HG03066 (cell line): ENCODE data around the gene FRRS1.
A peak's percentile ranks its signal among the peaks of the same experiment; 100 is the strongest.
"Not testable (repeated sequence)": the region's sequence is repeated elsewhere in the genome, so short reads cannot be mapped to it uniquely, and the experiment has no call there.

Experiments
- ATAC-seq: cut with Tn5 transposase; IDR thresholded peaks from one replicate; pipeline ENCODE4 v1.9.1; 2021; ENCODE audit warnings: low read depth; ENCODE audit not compliant: unreplicated experiment

Gene FRRS1, protein sequence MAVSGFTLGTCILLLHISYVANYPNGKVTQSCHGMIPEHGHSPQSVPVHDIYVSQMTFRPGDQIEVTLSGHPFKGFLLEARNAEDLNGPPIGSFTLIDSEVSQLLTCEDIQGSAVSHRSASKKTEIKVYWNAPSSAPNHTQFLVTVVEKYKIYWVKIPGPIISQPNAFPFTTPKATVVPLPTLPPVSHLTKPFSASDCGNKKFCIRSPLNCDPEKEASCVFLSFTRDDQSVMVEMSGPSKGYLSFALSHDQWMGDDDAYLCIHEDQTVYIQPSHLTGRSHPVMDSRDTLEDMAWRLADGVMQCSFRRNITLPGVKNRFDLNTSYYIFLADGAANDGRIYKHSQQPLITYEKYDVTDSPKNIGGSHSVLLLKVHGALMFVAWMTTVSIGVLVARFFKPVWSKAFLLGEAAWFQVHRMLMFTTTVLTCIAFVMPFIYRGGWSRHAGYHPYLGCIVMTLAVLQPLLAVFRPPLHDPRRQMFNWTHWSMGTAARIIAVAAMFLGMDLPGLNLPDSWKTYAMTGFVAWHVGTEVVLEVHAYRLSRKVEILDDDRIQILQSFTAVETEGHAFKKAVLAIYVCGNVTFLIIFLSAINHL

DNA sequence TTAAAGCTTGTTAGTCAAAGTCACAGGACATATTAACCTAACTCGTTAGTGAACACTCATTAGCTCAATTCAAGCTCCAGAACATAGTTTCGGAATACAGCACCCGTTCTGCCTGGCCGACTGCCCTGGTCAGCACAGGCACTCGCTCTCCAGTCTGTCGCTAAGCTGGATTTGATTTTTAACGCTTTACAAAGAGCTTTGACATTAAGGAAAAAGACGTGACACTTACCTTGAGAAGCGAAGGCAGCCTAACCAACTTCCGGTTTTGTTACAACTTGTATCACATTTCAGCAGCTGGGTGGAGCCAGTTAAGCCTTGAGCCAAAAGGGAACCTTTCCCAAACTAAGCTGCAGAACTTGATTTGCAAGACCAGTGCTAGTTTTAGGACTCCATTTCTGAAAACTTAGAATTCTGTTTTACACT lies at the start of gene FRRS1:
Gene FRRS1, minus strand, starts transcription at position 258 of the 423 bp plus-strand sequence. CDS start 17,867 bp downstream, outside the sequence.
- peak; percentile 94 for ATAC-seq

DNA sequence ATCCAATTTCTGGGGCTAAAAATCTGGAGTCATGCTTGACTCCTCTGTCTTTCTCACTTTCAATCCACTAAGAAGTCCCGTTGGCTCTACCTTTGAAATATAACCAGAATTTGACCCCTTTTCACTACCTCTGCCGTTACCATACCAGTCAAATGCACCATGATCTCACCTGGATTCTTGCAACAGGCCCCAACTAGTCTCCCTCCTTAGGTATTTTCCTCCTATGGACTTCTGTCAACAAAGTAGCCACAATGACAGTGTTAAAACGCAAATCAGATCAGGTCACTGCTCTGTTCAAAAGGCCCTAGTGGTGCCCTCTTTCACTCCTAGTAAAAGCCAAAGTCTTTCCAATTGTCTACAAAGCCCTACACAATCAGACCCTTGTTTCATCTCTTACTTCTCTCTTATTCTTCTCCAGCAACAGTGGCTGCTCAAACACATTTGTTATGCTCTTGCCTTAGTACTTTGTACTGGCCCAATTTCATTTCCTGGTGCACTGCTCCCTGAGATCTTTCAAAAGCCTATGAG lies 48.0 kb upstream of the FRRS1 start:
- ATAC-seq: no peak

DNA sequence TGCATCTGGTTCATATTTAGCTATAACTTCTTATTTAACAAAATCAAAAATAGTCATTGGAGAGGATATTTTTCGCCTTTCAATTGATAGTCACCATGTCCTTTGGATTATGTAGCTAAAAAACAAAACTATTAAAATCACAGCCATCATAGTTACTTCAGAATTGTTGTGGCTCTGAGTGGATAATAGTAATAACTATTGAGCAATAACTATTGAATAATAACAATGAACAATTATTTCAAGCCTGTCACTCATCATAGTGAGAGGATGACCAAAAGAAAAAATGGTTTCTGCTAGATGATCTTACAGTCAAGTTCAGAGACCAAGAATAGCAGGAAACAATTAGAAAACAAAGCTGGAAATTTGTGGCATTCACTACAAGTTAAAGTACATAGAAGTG lies 45.3 kb upstream of the FRRS1 start:
- ATAC-seq: no peak

DNA sequence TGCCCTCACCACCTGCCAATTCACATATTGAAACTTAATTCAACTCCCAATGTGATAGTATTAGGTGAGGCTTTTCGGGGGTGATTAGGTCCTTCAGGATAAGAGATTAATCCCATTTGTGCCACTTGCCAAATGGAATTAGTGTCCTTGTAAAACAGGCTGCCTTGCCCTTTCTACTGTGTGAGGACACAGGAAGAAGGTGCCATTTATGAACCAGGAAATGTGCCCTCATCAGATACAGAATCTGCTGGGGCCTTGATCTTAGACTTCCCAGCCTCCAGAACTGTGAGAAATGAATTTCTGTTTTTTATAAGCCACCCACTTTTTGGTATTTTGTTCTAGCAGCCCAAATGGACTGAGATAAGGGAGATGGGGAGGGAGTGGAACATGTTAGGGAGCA lies 44.6 kb upstream of the FRRS1 start:
- no peak for ATAC-seq

DNA sequence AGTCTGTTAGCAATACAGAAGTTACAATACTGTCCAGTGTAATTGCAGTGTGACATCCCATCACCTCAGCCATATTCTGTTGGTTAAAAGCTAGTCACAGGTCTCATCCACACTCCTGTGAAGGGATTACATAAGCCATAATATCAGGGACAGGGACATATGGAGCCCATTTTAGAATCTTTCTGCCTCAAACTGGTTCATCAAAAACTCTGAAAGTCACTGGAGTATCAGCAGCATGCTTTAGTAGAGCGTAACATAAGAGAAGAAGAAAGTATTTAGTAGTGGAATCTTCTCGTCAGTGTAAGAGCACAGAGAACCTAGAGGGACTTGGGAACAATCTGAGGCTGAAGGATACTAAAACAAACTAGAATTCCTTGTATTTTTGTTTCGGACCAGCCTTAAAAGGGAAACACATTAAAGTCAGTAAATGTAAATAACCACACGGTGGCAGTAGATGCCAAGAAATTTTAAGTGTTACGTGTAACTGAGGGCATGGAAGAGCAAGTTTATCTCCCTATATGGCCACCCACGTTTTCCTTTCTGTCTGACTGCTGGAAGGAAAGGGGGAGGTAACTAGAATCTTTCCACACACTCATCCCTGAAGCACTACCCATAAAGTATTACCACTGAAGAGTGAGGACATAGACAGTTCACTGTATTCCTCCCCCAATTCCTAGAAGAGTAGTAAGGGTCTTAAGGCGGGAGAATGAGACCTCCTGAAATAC lies 42.1 kb upstream of the FRRS1 start:
- peak; percentile 87 for ATAC-seq

DNA sequence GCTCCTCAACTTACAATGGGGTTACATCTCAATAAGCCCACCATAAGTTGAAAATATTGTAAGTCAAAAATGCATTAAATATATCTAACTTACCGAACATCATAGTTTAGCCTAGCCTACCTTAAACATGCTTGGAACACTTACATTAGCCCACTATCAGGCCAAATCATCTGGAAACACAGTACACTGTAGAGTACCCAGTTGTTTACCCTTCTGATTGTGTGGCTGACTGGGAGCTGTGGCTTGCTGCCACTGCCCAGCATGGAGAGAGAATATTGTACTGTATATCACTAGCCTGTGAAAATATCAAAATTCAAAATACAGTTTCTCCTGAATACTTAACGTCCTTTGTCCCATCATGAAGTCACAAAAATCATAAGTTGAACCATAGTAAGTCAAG lies 40.4 kb upstream of the FRRS1 start:
- no peak for ATAC-seq

DNA sequence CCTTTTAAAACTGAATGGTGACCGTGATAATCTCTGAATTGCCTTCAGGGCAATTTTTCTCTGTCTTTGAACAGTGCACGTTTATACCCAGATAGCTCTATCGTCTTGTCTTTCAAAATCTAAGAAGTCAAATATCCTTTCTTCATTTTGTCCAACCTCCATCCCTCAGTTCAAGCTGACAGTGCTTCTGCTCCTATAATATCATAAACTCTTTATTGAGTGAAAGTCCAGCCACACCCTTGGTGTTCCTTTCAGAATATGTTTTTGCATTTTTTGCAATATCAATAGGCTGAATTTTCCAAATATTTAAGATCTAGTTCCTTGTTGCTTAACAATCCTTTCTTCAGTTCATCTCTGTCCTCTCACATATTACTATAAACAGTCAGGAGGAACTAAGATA lies 35.1 kb upstream of the FRRS1 start:
- no peak for ATAC-seq

DNA sequence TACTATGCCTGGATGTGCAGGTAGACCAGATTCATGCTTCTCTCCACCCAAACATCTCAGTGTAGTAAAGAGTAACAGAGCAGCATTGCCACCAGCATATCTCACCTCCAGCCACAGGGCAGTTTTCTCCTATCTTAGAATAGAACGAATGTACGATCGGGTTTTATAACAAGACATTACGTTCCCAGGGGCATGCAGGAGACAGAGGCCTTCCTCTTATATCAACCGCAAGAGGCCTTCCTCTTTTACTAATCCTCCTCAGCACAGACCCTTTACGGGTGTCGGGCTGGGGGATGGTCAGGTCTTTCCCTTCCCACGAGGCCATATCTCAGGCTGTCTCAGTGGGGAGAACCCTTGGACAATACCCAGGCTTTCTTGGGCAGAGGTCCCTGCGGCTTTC lies 27.4 kb upstream of the FRRS1 start:
- ATAC-seq: not testable (repeated sequence)

DNA sequence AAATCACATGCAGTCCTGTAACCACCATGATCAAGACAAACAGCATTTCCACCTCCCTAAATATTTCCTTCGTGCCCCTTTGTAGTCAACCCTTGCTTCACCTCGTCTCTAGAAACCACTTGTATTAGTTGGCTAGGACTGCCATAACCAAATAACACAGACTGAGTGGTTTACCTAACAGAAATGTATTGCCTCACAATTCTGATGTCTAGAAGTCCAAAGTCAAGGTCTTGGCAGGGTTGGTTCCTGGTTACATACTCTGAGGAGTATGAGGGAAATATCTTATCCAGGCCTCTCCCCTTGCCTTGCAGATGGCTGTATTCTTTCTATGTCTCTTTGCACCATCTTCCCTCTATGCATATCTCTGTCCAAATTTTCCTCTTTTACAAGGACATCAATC lies 23.3 kb upstream of the FRRS1 start:
- ATAC-seq: no peak

DNA sequence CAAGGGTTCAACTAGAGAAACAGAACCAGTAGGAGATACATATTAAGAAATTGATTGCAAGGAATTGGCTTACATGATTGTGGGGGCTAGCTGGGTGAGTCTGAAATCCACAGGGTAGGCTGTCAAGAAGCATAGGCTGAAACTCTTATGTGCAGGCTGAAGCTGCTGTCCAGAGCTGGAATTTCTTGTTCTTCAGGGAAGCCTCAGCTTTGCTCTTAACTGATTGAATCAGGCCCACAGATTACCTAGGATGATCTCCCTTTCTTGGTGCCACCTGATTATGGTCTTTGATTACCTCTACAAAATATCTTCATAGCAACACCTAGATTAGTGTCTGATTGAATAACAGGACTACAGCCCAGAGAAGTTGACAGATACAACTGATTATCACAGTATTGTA lies 22.5 kb upstream of the FRRS1 start:
- no peak for ATAC-seq

DNA sequence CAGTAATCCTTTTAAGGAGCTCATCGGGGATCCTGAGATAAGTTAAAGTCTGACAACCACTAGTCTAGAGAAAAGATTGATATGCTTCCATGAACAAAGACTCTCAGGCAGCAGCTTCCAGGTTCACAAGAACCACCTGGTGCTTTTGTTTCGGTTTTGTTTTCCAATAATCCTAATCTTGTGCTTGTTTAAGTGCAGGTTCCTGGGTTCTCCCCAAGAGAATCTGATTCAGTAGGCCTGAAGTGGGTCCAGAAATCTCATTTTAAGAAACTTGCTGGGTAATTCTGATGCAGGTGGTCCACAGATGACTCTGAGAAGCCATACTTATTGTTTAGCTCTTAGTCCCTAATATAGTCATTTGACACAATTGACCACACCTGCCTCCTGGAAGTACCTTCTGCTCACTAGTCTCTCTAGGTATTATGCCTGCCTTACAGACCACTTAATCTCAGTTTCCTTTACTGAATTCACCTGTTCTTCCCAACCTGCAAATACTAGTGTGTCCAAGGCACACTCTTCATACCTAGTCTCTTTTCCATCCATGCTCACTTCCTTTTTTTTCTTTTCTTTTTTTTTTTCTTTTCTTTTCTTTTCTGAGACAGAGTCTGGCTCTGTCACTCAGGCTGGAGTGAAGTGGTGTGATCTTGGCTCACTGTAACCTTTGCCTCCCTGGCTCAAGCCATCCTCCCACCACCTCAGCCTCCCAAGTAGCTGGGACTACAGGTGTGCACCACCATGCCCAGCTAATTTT lies 20.5 kb upstream of the FRRS1 start:
- ATAC-seq: peak; percentile 55

DNA sequence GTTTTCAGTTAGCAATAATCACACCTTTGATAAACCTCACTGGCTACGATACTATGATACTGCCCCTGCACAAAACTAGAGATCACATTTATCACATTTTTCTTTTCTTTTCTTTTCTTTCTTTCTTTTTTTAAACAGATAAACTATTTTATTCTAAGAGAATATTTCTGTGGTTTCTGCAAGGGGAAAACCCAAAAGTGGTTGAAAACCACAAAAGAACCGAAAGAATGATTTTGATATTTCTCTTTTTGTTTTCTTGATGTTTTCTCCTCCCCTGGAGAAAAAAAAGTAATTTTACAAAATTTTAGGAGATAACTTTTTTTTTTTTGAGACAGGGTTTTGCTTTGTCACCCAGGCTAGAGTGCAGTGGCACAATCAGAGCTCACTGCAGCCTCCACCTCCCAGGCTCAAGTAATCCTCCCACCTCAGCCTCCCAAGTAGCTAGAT lies 18.4 kb upstream of the FRRS1 start:
- ATAC-seq: no peak

DNA sequence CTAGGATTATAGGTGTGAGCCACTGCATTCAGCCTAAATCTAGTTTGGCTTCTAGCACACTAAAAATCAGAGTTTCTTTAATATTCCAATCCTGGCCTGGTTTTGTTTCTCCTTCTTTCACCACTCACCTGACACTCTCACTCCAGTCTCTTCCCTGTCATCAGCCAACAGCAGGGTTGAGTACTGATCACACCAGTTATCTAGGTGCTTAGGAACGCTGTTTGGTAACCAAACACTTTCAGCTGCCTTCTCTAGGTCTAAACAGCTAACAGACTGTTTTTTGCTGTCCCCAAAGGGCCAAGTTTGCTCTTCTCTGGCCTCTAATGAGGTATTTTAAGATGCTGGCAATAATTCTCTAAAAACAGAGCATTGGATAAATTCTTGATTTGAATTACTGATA lies 17.7 kb upstream of the FRRS1 start:
- no peak for ATAC-seq

DNA sequence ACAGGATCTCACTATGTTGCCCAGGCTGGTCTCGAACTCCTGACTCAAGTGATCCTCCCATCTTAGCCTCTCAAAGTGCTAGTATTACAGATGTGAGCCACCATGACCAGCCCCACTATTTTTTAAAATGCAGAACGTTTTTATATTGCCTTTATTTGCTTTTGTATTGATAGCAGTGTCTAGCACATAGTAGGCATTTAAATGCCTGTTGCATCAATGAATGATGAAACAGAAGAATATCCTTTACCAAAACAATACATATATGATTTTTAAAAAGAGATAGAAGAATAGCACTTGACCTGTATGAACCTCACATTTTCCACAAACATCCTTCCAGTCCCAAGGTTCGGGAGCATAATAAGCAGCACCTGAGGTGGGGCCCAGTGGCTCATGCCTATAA lies 16.5 kb upstream of the FRRS1 start:
- ATAC-seq: no peak

DNA sequence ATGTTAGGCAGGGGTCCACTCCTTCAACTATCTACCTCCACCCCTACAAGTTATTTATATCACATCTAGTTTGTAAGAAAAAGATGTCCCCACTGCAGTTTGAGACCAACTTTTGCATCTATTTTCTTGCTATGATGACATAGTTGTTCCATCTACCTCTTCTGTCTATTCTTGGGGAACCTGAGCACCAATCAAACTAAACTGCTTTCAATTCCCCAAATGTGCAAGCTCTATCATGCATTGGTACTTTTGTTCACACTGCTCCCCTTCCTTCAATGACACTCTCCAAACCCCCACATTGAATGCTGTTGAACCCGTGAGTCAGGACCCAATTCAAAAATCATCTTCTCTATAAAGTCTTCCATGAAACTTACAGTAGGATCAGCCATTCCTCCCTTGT lies 16.0 kb upstream of the FRRS1 start:
- ATAC-seq: no peak

DNA sequence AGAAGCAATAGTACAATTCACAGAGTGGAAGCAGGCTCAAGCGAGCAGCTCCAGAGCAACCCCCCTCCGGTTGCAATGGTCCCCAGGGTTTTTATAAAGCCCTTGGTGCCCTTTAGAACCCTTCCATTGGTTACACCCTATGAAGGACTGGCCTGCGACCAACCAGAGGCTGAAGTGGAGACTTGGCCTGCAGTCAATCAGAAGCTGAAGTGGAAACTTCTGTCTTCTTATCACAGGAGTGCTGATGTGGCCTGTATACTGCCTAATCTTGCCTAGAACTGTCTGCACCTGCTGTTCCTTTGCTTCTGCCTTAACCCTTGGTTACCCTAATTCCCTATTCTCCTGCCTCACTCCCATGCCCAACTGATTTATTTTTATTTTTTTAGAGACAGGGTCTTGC lies 15.4 kb upstream of the FRRS1 start:
- no peak for ATAC-seq

DNA sequence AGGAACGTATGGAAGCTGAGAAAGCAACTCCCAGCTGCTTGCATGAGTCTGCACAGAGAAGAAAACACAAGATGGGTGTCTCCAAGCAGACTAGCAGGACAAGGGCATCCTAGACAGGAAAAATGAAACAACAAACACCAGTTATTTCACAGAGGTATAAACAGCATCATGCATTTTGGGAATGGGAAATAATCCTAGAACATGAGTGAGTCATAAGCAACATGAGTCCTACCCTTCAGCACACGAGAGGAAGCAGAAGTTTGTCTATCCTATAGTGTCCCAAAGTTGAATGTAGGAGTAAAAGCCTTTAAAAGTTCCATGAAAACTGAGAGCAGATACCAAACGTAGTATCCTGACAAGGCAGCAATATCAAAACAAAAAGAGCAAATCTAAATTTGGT lies 11.3 kb upstream of the FRRS1 start:
- ATAC-seq: no peak

DNA sequence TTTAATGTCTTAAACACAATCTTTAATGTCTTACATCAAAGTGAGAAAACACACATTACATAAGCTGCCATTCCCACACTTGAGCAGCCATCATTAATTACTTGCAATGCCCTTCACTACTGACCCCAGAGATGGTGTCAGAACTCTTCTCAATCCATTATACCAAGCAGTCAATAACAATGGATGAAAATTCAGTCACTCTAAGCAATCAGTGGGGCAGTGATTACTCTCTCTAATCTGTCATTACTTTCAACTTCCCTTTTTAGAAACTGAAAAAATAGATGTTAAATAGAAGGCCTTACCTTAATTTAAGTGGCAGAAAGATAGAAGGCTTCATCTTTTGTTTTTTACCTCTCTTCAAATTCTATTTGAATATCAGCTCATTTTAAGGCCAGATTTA lies 9.7 kb upstream of the FRRS1 start:
- ATAC-seq: no peak

DNA sequence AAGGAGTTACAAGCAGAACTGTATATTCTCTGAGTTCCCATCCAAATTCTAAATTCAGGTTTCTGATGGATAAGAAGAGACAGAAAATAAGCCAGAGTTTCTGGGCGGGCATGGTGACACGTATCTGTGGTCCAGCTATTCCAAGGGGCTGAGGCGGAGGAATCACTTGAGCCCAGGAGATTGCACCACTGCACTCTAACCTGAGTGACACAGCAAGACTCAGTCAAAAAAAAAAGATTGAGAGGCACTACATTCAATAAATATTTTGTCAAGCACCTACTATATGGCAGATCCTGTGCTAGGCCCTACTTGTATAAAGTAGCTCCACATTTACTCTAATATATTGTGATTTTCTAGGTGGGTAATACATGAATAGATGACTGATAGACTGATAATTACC lies 6.4 kb upstream of the FRRS1 start:
- ATAC-seq: no peak

DNA sequence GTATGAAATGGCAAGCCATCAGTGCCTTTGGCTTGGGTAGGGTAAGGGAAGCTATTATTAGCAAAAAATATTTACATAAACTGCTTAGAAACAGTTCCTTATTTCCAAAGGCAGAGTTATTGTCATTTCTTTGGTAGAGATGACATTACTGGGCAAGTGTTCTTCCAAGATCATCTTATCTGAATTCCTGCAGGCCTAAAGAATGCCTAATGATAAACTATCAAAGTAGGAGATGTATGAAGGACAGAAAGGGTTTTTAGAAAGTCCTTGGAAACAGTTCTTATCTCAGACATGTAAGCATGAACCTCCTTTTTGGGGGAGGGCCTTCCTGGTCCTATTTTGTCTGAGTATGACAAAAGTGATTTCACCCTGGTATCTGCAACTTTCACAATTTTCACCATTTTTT lies 5.1 kb upstream of the FRRS1 start:
- ATAC-seq: no peak
